Glutamatergic neuron (in vitro differentiated cells): ENCODE measurements around the gene BTBD17. TPM values are rescaled to one million over a fixed set of nuclear protein-coding genes. Genes with fewer than 3 reads are reported as not detected.
A peak's percentile ranks its signal among the peaks of the same experiment; 100 is the strongest.

Source experiments
- DNase-seq: peaks from one replicate; pipeline ENCODE4 v3.0.0; 2022
- H3K27ac Mint-ChIP-seq: one replicate; pipeline ENCODE4 v1.8.0; 2020; ENCODE audit warnings: mild to moderate bottlenecking, mixed read lengths, inconsistent platforms; ENCODE audit not compliant: unreplicated experiment
- H3K27me3 Mint-ChIP-seq: one replicate; pipeline ENCODE4 v1.8.0; 2020; ENCODE audit warnings: mild to moderate bottlenecking, moderate library complexity, mixed read lengths, inconsistent platforms; ENCODE audit not compliant: unreplicated experiment
- H3K36me3 Mint-ChIP-seq: one replicate; pipeline ENCODE4 v1.8.0; 2020; ENCODE audit warnings: mild to moderate bottlenecking, mixed read lengths, inconsistent platforms; ENCODE audit not compliant: unreplicated experiment
- H3K4me1 Mint-ChIP-seq: one replicate; pipeline ENCODE4 v1.8.0; 2020; ENCODE audit warnings: mild to moderate bottlenecking, low read depth, mixed read lengths, inconsistent platforms; ENCODE audit not compliant: unreplicated experiment
- H3K4me3 Mint-ChIP-seq: one replicate; pipeline ENCODE4 v1.8.0; 2020; ENCODE audit warnings: mild to moderate bottlenecking, mixed read lengths, inconsistent platforms; ENCODE audit not compliant: unreplicated experiment
- H3K9me3 Mint-ChIP-seq: one replicate; pipeline ENCODE4 v1.8.0; 2020; ENCODE audit warnings: mild to moderate bottlenecking, moderate library complexity, mixed read lengths, inconsistent platforms; ENCODE audit not compliant: unreplicated experiment
- CTCF ChIP-seq: fragments of 200-600 bp; sonication (generic); IDR thresholded peaks from one replicate; pipeline ENCODE4 v1.5.0; 2021; ENCODE audit not compliant: partially characterized antibody, unreplicated experiment
- total RNA-seq: library from RNA; stranded (reverse); fragmentation: NEBNext Ultra II Directional; extraction: Animal tissue kit (Norgen Biotek cat#: 25700); gene quantifications from one replicate; pipeline ENCODE4 v1.2.1, GENCODE V29; 2021; ENCODE audit not compliant: unreplicated experiment

The BTBD17 gene
- total RNA-seq, 1 donor from 2014 or later: 310 TPM

- H3K27ac Mint-ChIP-seq: peak overlapping the region; percentile 100
- TF ChIP-seq CTCF: no peak
- H3K9me3 Mint-ChIP-seq: peaks cover 23% of the 10 kb centered on the region
- peak overlapping the region; percentile 98 for H3K4me3 Mint-ChIP-seq
- peak; percentile 76 for DNase-seq
- H3K36me3 Mint-ChIP-seq: peaks cover 5% of the 10 kb centered on the region
- H3K4me1 Mint-ChIP-seq: peaks cover 22% of the 10 kb centered on the region
- peaks cover 28% of the 10 kb centered on the region for H3K27me3 Mint-ChIP-seq
Observed at GRCh38 chr17:74360899-74361229, 804 bp downstream of the BTBD17 start.

- no peak for TF ChIP-seq CTCF
- Mint-ChIP-seq H3K27me3 (peaks cover 28% of the 10 kb centered on the region), H3K36me3 (peaks cover 5% of the 10 kb centered on the region), H3K4me3 (peak overlapping the region; percentile 98), H3K9me3 (peaks cover 25% of the 10 kb centered on the region), H3K4me1 (peaks cover 22% of the 10 kb centered on the region), H3K27ac (peak overlapping the region; percentile 100)
- DNase-seq: no peak
Observed at GRCh38 chr17:74359916-74360315, 1.8 kb downstream of the BTBD17 start.

GRCh38 chr17:74358697-74359096 is 3.0 kb downstream of the BTBD17 start:
- peaks cover 31% of the 10 kb centered on the region for H3K9me3 Mint-ChIP-seq
- H3K4me3 Mint-ChIP-seq: peak overlapping the region; percentile 83
- H3K36me3 Mint-ChIP-seq: peaks cover 5% of the 10 kb centered on the region
- no peak for DNase-seq
- TF ChIP-seq CTCF: no peak
- H3K27ac Mint-ChIP-seq: peak overlapping the region; percentile 83
- peaks cover 30% of the 10 kb centered on the region for H3K27me3 Mint-ChIP-seq
- H3K4me1 Mint-ChIP-seq: peaks cover 25% of the 10 kb centered on the region

- no peak for TF ChIP-seq CTCF
- peak overlapping the region; percentile 52 for H3K27ac Mint-ChIP-seq
- H3K4me1 Mint-ChIP-seq: peaks cover 20% of the 10 kb centered on the region
- H3K36me3 Mint-ChIP-seq: peaks cover 5% of the 10 kb centered on the region
- DNase-seq: no peak
- peaks cover 37% of the 10 kb centered on the region for H3K27me3 Mint-ChIP-seq
- peaks cover 36% of the 10 kb centered on the region for H3K9me3 Mint-ChIP-seq
- H3K4me3 Mint-ChIP-seq: no peak overlapping the region
Observed at GRCh38 chr17:74357466-74357809, 4.2 kb downstream of the BTBD17 start.

GRCh38 chr17:74356646-74357465 is 4.8 kb downstream of the BTBD17 start:
- peaks cover 16% of the 10 kb centered on the region for H3K4me1 Mint-ChIP-seq
- no peak overlapping the region for H3K4me3 Mint-ChIP-seq
- no peak overlapping the region for H3K27ac Mint-ChIP-seq
- peaks cover 34% of the 10 kb centered on the region for H3K27me3 Mint-ChIP-seq
- peak; percentile 30 for DNase-seq
- peaks cover 5% of the 10 kb centered on the region for H3K36me3 Mint-ChIP-seq
- TF ChIP-seq CTCF: peak; percentile 8
- peaks cover 36% of the 10 kb centered on the region for H3K9me3 Mint-ChIP-seq
